KMS-11 (cell line): ENCODE results near the gene RBMS3.

Experiments used
- H2AFZ ChIP-seq: fragments of 200-600 bp; sonication (generic); 2 replicates; pipeline ENCODE4 v1.6.1; 2016; ENCODE audit warnings: antibody characterized with exemption, mixed run types, low read depth
- H3K27ac ChIP-seq: fragments of 200-600 bp; sonication (generic); 2 replicates; pipeline ENCODE4 v1.6.1; 2016; ENCODE audit warnings: mild to moderate bottlenecking, mixed run types
- H3K27me3 ChIP-seq: fragments of 200-600 bp; sonication (generic); 2 replicates; pipeline ENCODE4 v1.6.1; 2017; ENCODE audit warnings: mild to moderate bottlenecking, low read depth, mixed run types, moderate library complexity; ENCODE audit not compliant: insufficient read depth
- H3K36me3 ChIP-seq: fragments of 200-600 bp; sonication (generic); 2 replicates; pipeline ENCODE4 v1.6.1; 2017; ENCODE audit warnings: mild to moderate bottlenecking, mixed run types; ENCODE audit not compliant: insufficient read depth
- H3K4me1 ChIP-seq: fragments of 200-600 bp; sonication (generic); 2 replicates; pipeline ENCODE4 v1.6.1; 2016; ENCODE audit warnings: mild to moderate bottlenecking, low read depth, mixed run types; ENCODE audit not compliant: poor library complexity, severe bottlenecking
- H3K4me2 ChIP-seq: fragments of 200-600 bp; sonication (generic); 2 replicates; pipeline ENCODE4 v1.7.0; 2016; ENCODE audit warnings: mild to moderate bottlenecking, mixed run types
- H3K4me3 ChIP-seq: fragments of 200-600 bp; sonication (generic); IDR thresholded peaks from 2 replicates; pipeline ENCODE4 v1.6.1; 2017; ENCODE audit warnings: low read depth, low read length, mixed read lengths; ENCODE audit not compliant: insufficient read depth
- H3K79me2 ChIP-seq: fragments of 200-600 bp; sonication (generic); 2 replicates; pipeline ENCODE4 v1.6.1; 2016; ENCODE audit warnings: low read depth, mixed run types; ENCODE audit not compliant: insufficient read depth
- H3K9ac ChIP-seq: fragments of 200-600 bp; sonication (generic); 2 replicates; pipeline ENCODE4 v1.6.1; 2016; ENCODE audit warnings: mild to moderate bottlenecking, mixed run types
- H4K20me1 ChIP-seq: fragments of 200-600 bp; sonication (generic); 2 replicates; pipeline ENCODE4 v1.6.1; 2016; ENCODE audit warnings: mild to moderate bottlenecking, mixed run types; ENCODE audit not compliant: insufficient read depth
- CTCF ChIP-seq: fragments of 200-600 bp; sonication (generic); conservative IDR thresholded peaks from 2 replicates; pipeline ENCODE4 v1.6.1; 2017; ENCODE audit warnings: low read depth, mild to moderate bottlenecking, antibody characterized with exemption, low read length, moderate library complexity, mixed read lengths

The RBMS3 gene

GRCh38 chr3:29639578-29640290, 358.9 kb downstream of the RBMS3 start:
- H3K36me3 ChIP-seq, result no peaks in the 10 kb centered on the region
- H3K4me2 ChIP-seq, result no peak overlapping the region

DNA sequence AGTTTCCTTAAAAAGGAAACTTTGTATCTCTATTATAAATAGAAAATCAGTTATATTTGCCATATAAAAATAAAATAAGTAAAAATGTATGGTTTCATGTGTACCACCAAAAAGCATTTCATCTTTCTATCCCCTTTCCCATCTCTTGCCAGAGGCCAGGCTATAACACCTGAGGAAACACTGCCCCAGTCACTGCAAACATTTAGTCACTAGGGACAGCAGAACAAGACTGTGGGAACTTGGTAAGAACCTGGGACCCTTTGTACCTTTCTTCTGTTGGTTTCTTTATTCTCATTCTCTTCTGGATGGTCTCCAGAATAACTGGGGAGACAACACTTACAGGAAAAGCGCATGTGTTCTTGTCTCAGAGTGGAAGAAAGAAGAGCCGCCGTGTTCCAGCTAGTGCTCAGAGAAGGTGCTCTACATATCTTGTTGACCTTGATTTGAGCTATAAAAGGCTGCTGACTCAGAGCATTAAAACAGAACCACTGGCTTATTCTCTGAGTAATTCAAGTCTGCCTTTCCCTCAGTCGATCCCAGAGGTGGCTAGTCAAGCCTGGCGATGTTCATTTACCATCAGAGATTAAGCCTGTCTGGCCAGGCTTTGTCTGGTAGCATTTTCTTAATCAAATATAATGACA, 361.6 kb downstream of the RBMS3 start:
- TF ChIP-seq CTCF, result no peak
- Histone ChIP-seq H3K9ac (no peak overlapping the region), H3K27me3 (no peaks in the 10 kb centered on the region), H3K4me1 (no peaks in the 10 kb centered on the region), H3K4me2 (no peak overlapping the region), H3K27ac (no peak overlapping the region), H3K36me3 (no peaks in the 10 kb centered on the region), H4K20me1 (no peaks in the 10 kb centered on the region), H2AFZ (no peak overlapping the region), H3K4me3 (no peak overlapping the region), H3K79me2 (no peaks in the 10 kb centered on the region)

More at GRCh38 chr3:29639578-29640290, 358.9 kb downstream of the RBMS3 start:
- H3K27me3 ChIP-seq, result no peaks in the 10 kb centered on the region
- H3K4me3 ChIP-seq, result no peak overlapping the region
- H3K4me1 ChIP-seq, result no peaks in the 10 kb centered on the region
- H4K20me1 ChIP-seq, result no peaks in the 10 kb centered on the region
- H3K27ac ChIP-seq, result no peak overlapping the region
- no peak for TF ChIP-seq CTCF
- H3K79me2 ChIP-seq, result no peaks in the 10 kb centered on the region
- no peak overlapping the region for H3K9ac ChIP-seq
- H2AFZ ChIP-seq, result no peak overlapping the region

- Histone ChIP-seq H4K20me1 (no peaks in the 10 kb centered on the region), H3K27ac (no peak overlapping the region), H3K27me3 (no peaks in the 10 kb centered on the region), H3K4me3 (no peak overlapping the region), H3K79me2 (no peaks in the 10 kb centered on the region), H3K36me3 (no peaks in the 10 kb centered on the region), H3K9ac (no peak overlapping the region), H3K4me2 (no peak overlapping the region), H3K4me1 (no peaks in the 10 kb centered on the region), H2AFZ (no peak overlapping the region)
- no peak for TF ChIP-seq CTCF
Measured at GRCh38 chr3:29643034-29643425, 362.2 kb downstream of the RBMS3 start.

- Histone ChIP-seq H3K36me3 (no peaks in the 10 kb centered on the region), H3K4me1 (no peaks in the 10 kb centered on the region), H3K27me3 (no peaks in the 10 kb centered on the region), H3K27ac (no peak overlapping the region), H3K9ac (no peak overlapping the region), H3K4me3 (no peak overlapping the region), H3K4me2 (no peak overlapping the region), H3K79me2 (no peaks in the 10 kb centered on the region), H2AFZ (no peak overlapping the region), H4K20me1 (no peaks in the 10 kb centered on the region)
- no peak for TF ChIP-seq CTCF
Measured at GRCh38 chr3:29644261-29644660, 363.4 kb downstream of the RBMS3 start.
